DMS53 treated with DMSO at 0.1 percent for 48 hours (cell line): ENCODE results near the gene CSK.
"Not testable (repeated sequence)": the region's sequence is repeated elsewhere in the genome, so short reads cannot be mapped to it uniquely, and the experiment has no call there.

Source experiments
- DNase-seq: peaks from one replicate; lab custom pipeline; 2025; ENCODE audit not compliant: unreplicated experiment; lab: John Stamatoyannopoulos, UW

Gene CSK

DNA sequence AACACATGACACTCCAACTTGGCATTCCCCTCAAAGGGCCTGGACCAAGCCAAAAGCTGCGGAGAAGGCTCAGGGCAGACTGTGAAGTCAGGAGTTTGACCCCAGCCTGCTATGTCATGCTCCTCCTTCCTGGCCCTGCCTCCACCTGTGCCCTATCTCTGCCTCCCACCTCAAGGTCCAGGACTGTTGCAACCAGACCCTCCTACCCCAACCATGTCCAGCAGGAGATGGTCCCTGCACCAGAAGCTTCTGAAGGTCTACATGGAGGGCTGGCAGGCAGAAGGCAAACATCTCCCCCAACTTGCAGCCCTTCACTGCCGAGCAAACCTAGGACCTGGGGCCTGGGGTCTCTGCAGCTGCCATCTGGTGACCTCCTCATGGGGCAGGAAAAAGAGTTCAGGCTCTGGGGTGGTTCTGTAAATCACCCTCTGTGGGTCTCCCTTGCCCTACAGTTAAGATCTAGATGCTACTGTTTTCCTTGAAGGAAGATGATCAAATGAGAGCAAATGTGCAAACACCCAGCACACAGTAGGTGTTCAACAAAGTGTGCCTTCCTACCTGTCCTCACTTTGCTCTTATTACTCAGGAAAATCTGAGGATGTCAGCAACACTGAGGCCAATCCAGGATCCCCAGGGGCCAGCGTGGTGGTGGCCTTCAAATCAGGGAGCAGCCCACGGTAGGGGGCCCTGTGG, 11.5 kb upstream of the CSK start:
- DNase-seq: no peak

DNA sequence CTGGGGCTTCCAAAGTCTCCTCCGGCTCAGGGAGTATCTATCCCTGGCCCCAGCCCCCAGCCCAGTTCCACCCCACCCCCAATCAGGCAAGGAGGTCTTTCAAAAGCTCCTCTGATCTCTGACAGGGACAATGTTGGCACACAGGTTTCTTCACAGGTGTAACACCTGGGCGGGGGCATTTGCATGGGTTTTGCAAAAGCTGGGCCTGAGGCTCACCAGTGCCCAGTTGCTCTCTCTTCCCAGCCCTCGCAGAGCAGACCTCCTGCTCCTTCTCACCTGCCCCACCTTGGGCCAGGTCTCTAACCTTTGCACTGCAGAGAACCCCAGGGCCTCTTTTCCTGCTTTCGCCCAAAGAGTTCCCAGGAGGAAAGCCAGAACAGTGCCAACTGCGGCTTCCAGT, 8.6 kb upstream of the CSK start:
- DNase-seq: no peak

DNA sequence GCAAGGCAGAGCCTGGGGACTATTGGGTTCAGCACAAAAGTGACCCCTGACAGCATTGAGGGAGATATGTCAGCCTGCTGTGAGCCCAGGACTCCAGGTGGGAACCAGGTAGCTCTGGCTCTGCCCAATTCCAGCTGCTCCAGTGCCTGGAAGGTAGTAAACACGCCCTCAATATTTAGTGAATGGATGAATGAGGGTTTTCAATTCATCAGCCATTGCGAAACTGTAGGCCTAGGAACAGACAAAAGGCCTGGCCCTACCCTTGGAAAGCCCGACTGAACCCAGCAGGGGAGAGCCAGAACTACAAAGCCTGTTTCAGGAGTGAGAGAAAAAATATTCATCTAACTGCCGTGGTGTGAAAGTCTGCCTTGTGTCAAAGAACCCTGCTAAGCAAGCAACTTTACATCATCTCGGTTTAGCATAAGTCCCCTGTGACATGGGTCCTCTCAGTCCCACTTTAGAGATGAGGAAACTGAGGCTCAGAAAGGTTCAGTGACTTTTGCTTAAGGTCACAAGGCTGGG, 8.1 kb upstream of the CSK start:
- no peak for DNase-seq

DNA sequence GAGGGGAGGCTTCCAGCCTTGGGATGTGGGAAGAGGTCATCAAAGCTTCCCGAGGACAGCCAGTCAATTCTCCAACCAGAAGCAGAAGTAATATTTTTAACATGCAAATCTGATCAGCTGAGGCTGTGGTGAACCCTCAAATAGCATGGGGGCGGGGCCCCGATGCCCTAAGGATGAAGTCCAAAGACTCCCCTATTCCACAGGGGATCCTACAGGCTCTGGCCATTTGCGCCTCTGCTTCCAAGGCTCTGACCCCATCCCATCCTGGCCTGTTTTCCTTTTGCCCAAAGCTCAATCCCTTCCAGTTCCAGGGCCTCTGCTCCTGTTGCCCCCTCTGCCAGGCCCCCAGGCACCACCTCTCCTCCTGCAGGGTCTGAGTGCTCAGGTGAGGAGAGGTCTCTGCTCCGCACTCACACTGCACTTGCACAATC, 6.7 kb upstream of the CSK start:
- DNase-seq: no peak

DNA sequence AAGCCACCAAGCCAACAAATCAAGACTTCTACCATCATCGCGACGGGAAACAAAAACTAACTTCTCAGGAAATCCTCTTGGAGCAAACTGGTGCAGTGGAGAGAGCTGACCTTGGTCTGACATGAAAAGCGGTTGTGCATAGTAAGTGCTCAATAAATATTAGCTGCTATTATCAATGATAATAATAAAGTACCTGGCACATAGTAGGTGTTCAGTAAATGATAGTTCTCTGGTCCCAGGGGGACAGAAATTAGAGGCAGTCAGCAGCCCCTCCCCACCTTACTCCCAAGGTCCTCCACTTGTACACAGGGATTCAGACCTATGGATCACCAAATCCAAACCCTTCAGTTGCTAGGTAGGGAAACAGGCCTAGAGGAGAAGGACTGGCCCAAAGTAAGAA, 6.0 kb upstream of the CSK start:
- DNase-seq: no peak

DNA sequence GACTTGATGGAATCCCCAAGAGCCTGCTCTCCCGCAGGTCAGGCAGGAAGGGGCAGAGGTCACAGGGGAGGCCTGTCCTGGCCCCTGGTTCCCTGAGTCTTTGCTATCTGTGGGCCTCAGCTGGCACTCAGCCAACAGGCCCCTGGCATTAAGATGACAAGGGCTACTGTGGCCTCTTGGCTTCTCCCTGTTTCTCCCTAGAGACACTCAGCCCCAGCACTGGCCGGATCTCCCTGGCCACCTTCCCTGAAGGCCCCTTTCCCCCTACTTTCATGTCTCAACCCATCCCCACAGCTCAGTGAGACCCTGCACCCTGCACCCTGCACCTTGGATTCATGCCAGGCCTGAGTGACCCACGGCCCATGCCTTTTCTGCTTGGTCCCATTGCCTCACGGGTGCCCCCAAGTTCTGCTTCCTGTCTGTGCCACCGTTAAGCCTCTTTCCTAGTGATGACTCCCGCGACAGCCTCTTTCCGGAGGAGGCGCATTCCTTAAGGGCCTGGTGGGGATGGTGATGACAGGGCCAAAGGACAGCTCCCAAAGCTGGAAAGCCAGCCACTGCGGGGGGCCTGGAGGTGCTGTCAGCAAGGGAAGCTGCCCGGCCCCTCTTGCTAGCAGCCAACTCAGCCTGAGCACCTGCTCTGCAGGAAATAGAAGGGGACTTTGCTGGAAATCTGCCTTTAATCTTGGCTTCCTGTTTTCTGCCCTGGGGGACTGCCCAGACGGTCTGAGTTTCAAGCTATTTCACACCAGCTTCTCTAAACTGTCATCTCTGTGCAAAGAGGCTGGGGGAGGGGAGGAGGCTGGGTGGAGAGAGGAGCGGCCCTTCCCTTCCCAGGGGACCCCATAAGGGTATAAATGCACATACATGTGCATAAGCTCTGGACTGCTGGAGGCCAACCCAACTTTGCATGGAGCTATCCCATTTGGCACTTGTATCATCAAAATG, 4.8 kb upstream of the CSK start:
- no peak for DNase-seq

DNA sequence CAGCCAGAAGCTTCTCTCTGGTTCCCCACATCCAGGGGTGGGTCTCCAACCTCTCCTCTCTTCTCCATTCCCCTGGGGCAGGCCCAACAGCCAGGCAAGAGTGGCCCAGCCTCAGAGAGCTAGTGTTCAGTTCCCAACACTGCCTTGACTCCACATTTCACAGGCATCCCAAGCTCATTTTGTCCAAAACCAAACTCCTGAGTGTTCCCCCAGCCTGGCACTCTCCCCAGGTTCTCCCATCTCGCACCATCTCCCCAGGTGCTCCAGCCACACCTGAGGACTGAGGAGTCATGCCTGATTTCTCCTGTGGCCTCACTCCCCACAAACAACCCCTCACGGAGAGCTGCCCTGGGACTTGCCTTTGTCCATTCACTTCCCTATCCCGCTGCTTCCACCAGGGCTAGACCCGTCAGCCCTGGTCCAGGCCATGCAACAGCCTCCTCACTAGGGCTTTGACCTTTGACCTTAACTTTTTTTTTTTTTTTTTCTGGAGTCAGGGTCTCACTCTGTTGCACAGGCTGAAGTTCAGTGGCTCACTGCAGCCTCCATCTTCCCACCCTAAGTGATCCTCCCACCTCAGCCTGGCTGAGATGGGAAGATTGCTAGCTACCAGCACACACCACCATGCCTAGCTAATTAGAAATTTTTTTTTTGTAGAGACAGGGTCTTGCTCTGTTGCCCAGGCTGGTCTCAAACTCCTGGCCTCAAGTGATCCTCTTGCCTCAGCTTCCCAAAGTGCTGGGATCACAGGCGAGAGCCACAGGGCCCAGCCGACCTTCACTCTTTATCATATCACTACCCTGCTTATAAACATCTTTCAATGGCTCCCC, 3.9 kb upstream of the CSK start:
- DNase-seq: no peak

DNA sequence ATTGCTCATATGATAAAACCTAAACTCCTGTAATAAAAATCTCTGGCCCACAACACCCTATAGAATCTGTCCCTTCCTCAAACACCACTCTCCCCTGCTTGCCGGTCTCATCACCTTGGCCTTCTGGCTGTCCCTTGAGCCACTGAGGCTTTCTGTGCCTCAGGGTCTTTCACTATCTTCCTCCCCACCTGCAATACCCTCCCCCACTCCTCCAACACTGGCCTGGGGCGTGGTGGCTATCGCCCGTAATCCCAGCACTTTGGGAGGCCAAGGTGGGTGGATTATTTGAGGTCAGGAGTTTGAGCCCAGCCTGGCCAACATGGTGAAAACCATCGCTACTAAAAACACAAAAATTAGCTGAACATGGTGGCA, 3.3 kb upstream of the CSK start:
- DNase-seq: no peak

DNA sequence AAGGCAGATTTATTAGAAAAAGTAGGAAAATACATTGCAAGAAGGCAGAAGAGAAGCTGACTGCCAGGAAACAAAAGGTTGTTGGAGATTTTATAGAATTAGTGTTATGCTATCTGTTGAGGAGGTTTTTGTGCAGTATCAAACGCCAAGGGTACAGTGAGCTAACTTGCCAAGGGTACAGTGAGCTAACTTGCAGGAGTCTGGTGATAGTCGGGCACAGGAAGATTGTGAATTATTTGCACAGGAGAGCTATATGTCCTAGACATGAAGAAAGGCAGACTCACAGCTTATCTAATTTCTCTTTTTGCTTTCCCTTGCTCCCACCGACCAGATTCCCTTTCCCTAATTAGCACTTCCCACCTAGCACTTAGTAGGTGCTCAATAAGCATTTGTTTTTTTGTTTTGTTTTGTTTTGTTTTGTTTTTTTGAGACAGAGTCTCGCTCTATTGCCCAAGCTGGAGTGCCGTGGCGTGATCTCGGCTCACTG, 2.7 kb upstream of the CSK start:
- DNase-seq: no peak

DNA sequence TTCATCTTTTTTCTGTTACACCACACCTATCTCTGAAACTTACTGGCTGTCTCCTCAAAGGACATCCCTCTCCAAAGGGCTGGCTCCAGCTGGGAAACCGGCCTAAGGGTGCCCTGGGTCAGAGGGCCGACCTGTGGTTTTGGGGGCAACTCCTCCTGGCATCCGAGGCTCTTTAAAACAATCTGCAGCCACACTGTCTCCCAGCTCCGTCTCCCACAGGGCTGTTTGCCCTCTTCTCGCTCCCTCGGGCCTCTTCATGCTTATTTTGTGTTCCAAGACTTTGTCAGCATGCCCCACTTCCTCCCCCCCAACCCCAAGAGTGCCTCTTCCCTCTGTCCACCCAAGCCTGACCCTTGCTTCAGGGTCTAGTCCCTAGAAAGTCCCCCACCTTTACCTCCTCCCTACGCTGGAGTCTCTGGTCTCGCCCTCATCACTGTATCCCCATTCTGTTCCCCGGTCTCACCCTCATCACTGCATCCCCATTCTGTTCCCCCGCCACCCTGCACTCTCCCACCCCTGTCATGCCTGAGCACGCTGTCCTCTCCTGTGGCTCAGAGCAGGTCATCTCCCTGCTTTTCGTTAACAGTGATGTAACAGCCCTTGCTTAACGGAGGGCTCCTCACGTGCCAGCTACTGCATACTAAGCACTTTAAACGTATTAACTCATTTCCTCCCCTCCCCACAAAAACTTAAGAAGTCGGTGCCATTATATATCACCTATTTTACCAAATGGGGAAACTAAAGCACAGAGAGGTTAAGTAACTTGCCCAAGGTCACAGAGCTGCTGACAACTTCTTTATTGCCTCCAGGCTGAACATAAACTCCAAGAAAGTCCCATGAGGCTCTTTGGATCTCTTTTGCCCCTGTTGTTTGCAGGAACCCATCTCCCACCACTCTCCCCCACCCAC, 1.1 kb upstream of the CSK start:
- DNase-seq: no peak

DNA sequence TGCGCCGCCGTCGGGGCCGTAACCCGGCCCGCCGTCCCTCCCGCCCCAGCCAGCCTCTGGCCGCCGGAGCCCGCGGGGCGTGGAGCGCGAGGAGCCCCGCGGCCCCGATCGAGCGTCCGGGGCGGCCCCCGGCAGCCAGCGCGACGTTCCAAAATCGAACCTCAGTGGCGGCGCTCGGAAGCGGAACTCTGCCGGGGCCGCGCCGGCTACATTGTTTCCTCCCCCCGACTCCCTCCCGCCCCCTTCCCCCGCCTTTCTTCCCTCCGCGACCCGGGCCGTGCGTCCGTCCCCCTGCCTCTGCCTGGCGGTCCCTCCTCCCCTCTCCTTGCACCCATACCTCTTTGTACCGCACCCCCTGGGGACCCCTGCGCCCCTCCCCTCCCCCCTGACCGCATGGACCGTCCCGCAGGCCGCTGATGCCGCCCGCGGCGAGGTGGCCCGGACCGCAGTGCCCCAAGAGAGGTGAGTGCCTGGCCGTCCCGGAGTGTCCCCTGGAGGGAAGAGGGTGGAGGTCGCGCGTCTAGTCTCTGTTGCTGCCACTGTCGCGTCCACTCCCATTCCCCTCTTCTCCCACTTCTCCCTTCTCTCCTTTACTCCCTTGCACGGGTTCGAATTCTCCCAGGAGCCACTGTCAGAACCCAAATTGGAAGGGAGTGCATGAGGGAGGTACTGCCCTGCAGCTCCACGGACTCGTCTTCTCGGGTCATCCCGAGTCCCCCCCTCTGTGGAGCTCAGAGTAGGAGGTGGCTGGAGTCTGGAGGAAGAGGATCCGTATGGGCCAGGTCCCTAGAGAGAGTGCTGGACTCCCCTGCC, 585 bp downstream of the CSK start:
- DNase-seq: no peak

DNA sequence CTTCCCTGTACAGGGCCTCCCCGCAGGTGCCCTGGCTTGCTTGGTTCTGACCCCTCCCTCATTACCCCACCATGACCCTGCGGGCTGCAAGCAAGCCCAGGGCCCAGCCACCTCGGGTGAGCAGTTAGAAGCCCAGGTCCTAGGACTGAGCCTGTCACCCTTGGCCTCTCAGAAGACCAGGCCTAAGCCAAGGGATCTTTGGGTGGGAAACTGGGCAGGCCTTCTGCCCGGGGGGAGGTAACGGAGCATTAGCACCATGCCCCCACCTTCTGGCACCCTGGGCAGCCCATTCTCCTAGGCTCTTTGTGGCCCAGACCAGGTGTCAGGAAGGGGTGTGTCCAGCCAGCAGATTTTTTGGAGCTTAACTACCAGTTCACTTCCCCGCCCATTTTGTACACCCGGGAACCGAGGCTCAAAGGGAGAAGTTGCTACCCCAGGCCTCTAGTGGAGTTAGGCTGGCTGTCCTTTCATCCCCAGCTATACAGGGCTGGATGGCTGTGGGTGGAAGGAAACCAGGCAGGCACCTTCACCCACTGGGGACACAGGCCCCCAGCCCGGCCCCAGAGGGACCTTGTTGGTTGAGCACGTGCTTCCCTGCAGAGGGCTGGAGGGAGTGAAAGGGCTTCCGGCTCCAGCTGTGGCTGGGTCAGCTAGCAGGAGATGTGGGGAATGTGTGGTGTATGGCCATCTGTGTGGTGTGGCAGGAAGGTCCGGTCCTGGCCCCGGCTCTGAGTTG, 1.4 kb downstream of the CSK start:
- no peak for DNase-seq

DNA sequence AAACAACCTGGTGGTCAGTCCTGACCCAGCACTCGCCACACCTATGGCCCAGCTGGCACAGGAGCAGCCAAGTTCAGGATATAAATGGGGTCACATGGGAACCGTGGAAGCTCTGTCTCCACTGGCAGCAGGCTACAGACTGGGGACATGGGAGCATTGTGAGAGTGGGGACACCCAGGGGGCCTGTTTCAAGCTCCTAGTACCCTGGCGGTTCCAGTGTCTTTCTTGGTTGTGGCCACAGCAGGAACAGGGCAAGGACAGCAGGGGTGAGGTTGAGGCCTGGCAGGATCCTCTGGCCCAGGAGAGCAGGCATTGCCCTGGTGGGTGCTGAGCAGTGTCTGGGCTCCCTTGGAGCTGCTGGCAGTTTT, 1.9 kb downstream of the CSK start:
- no peak for DNase-seq

DNA sequence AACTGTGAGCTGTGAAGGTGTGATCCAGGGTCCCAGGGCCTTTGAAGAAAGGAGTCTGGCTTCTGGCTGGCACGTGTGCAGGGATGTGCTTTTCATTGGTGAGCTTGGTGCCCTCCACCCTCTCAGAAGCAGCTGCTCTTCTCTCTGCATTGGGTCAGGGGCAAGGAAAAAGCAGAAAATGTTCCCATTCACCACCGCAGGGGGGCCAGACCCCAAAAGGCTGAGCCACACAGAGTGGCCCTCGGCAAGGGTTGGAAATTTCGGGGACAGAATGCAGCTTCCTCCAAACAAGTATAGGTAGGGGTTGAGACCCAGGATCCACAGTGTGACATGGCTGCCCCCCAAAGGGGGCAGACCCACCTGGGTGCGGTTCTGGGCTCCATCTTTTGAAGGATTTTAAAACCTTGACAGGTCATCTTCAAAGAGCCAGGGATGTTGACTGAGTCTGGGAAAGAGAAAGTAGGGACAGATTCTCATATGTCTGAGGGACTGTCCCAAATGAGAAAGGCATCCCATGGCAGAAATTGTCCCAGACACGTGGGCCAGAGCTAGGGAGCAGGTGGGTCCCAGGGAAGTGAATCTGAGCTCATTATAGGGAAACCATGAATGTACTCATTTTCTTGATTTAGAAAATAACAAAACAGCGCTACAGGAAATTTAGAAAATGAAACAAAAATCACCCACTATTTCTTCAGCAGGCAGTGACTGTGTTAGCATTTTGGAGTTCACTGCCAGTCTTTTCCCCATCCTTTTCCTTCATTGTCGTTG, 2.7 kb downstream of the CSK start:
- DNase-seq: no peak

DNA sequence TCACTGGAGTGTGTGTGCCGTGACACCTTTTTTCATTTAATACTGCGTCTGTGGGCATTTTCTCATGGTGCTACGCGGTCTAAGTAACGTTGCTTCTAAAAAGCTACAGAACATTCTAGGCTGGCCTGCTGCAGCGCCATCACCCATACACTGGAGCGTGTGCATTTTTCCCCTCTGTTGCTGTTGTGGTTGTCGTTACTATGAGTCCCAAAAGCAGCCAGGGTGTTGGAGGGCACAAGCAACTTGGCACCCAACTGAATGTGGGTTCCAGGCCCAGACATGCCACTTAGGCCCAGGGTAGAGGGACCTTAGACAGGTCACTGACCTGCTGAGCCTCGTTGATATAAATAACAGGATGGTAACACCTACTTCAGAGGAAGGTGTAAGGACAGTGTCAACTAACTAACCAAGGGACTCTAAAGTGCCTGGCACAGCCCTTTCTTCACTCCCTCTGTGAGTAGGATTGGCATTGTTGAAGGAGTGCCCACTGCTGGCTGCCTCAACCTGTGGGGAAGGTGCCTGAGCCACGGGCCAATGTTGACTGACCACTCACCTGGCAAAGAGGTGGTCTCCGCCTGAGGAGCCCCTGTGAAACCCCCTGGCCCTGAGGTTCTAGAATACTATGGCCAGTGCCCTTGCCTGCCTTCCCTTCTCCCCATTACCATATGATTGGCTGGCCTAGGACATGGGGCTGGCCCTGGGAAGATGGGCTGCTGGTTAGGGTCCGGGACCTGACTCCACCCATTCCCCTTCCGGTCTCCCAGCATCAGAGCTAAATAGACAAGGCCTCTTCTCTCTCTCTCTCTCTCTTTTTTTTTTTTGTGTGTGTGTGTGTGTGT, 3.5 kb downstream of the CSK start:
- no peak for DNase-seq

DNA sequence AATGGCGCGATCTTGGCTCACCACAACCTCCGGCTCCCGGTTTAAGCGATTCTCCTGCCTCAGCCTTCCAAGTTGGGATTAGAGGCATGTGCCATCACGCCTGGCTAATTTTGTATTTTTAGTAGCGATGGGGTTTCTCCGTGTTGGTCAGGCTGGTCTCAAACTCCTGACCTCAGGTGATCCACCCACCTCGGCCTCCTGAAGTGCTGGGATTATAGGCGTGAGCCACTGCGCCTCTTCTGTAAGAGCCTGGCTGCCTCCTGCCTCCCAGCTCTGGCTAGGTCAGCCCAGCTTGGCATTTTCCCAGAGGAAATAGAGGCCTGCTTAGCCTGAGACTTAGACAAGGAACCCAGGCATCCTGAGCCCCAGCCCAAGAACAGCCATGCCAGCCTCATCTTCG, 4.2 kb downstream of the CSK start:
- DNase-seq: not testable (repeated sequence)

DNA sequence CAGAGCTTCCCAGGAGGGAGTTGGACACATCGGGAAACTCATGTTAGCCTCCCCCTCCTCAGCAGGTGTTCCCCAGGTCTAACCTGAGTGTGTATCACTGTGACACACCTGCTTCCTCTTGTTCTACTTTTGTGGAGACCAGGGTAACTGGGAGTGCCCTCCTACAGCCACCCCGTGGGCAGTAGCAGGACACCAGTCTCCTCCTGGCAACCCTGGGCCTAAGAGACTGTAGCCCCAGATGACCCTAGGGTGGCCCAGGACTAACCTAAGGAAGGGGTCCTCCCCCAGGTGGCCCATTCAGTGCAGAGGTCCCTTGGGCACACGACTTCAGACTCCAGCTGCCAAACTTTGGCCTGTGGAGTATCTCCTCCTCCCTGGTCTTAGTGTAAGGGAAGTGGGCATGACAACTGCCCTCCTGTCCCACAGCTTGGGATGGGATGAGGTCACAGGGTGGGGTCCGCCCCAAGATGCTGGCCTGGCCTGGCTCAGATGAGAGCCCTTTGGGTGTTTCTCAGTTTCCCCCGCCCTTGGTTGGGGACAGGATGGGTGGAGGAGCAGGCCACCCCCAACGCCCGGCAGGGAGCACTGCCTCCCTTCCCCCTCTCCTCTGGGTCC, 4.8 kb downstream of the CSK start:
- DNase-seq: no peak
